HG03097 (cell line): ENCODE results near the gene PRTN3.
"Not testable (repeated sequence)": the region's sequence is repeated elsewhere in the genome, so short reads cannot be mapped to it uniquely, and the experiment has no call there.

ENCODE experiments used
- ATAC-seq: cut with Tn5 transposase; IDR thresholded peaks from one replicate; pipeline ENCODE4 v1.9.1; 2021; ENCODE audit not compliant: unreplicated experiment, low FRiP score

PRTN3 gene

GRCh38 chr19:814152-815078 lies 26.4 kb upstream of the PRTN3 start:
- no peak for ATAC-seq

- ATAC-seq, result no peak
Observed at GRCh38 chr19:815079-815774, 25.6 kb upstream of the PRTN3 start.

DNA sequence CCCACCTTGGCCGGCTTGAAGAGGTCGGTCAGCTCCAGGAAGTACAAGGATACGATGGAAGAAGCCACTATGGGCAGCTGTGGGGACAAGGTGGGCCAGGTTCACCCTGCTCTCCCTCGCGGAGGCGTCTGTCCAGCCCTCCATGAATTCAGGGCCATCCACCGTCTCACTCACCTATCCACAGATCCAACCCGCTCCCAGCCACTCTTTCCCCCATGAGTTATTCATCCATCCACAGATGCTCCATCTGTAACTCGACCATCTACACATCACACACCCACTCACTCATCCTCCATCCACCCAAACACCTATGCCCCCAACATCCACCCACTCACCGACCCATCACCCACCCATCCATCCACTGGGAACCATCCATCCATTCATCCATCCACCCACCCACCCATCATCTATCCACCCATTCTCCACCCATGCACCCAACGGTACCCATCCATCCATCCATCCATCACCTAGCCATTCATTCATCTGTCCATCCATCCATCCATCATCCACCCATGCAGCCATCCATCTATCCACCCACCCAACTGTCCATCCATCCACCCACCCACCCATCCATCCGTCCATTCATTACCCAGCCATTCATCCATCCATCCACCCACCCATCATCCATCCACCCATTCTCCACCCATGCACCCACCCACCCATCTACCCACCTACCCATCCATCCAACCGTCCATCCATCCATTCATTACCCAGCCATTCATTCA lies 24.9 kb upstream of the PRTN3 start:
- ATAC-seq, result no peak

GRCh38 chr19:816500-816857 lies 24.3 kb upstream of the PRTN3 start:
- no peak for ATAC-seq

GRCh38 chr19:820212-820611 lies 20.6 kb upstream of the PRTN3 start:
- ATAC-seq, result not testable (repeated sequence)

DNA sequence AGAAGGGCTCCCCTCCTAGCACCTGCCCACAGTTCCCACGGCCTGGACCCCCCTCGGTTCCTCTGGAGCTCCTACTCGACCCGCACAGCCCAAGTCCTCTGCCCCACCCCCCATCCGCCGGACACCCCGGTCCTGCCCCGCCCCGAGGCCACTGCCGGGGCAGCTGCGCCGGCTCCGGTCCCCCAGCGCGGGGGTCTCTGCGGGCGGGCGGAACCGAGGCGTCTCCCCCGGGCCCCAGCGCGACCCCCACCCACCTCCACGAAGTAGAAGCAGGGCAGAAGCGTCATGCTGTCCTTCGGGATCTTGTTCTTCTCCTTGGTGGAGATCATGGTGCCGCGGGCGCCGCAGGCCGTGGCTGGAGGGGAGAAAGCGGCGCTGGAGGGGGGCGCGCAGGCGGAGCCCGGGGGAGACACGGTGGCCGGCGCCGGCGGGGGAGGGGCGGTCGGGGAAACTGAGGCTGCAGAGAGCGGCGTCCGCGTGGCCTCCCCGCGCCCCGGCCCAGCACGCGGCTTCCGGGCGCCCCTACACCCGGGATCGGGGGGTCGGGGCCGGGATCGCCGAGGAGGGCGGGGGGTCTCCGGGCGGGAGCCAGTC lies 19.5 kb upstream of the PRTN3 start:
- ATAC-seq, result no peak

GRCh38 chr19:821825-822503 lies 18.8 kb upstream of the PRTN3 start, which contains the start of gene PLPPR3:
TSS of gene PLPPR3 (minus strand) at chr19:821955. CDS start at chr19:821559, 396 bp downstream.
- no peak for ATAC-seq

DNA sequence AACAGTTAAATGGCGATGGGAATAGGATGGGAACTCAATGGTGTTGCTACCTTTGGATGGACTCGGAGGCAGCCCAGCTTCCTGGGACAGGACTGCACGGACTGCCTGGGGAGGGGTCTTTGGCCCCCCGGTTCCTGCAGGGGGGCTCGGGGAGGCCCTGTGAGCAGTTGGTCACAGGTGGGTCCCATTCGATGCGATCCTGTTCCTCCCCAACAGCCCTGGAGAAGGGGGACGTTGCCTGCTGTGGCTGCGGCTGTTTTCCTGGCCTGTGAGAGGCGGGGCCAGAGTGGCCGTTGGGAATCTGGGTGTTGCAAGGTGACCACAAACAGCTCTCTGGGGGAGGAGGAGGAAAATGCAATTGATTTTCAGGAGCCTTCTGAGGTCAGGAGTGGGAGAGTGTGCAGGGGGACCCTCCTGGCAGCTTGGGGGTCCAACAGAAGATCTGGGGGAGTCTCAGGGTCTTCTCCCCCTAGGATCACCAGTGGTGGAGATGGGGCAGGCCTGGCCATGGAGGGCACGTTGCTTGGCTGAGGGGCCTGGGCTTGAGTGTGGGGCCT lies 17.2 kb upstream of the PRTN3 start:
- no peak for ATAC-seq

GRCh38 chr19:824885-825284 lies 15.9 kb upstream of the PRTN3 start:
- no peak for ATAC-seq

DNA sequence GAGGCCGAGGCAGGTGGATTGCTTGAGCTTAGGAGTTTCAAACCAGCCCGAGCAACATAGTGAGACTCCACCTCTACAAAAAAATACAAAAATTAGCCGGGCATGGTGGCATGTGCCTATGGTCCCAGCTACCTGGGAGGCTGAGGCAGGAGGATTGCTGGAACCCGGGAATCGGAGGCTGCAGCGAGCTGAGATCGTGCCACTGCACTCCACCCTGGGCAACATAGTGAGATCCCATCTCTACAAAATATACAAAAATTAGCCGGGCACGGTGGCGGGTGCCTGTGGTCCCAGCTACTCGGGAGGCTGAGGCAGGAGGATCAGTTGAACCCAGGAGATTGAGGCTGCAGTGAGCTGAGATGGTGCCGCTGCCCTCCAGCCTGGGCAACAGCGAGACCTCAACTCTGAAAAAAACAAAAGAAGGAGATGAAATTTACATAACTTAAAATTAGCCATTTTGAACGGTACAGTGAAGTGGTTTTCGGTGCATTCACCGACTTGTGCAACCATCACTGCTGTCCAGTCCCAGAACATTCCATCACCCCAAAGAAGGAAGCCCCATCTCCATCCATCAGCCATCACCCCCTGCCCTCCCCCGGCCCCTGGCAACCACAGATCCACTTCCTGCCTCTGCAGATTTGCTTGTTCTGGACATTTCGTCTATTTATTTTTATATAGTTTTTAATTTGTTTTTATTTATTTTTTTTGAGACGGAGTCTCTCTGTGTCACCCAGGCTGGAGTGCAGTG lies 14.7 kb upstream of the PRTN3 start:
- ATAC-seq, result no peak

- no peak for ATAC-seq
Observed at GRCh38 chr19:827314-827709, 13.5 kb upstream of the PRTN3 start.

GRCh38 chr19:827710-828321 lies 13.0 kb upstream of the PRTN3 start, which contains the start of gene AZU1:
TSS of gene AZU1 (plus strand) at chr19:827837. CDS start at chr19:827847, 10 bp downstream.
- ATAC-seq, result no peak

DNA sequence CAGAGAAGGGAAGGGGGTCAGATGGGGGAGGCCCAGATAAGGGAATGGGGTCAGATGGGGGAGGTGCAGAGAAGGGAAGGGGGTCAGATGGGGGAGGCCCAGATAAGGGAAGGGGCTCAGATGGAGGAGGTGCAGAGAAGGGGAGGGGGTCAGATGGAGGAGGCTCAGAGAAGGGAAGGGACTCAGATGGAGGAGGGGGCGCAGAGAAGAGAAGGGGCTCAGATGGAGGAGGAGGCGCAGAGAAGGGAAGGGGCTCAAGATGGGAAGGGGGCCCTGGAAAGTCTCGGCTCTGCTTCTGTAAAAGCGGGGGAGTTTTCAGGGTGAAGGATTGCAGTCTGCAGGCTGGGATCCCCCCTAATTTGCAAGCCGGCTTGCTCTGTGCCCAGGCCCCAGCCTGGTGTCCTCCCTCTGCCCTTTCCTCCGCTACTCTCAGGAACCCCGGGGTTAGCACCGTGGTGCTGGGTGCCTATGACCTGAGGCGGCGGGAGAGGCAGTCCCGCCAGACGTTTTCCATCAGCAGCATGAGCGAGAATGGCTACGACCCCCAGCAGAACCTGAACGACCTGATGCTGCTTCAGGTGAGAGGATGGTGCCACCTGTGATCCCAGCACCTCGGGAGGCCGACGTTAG lies 11.6 kb upstream of the PRTN3 start:
- no peak for ATAC-seq

DNA sequence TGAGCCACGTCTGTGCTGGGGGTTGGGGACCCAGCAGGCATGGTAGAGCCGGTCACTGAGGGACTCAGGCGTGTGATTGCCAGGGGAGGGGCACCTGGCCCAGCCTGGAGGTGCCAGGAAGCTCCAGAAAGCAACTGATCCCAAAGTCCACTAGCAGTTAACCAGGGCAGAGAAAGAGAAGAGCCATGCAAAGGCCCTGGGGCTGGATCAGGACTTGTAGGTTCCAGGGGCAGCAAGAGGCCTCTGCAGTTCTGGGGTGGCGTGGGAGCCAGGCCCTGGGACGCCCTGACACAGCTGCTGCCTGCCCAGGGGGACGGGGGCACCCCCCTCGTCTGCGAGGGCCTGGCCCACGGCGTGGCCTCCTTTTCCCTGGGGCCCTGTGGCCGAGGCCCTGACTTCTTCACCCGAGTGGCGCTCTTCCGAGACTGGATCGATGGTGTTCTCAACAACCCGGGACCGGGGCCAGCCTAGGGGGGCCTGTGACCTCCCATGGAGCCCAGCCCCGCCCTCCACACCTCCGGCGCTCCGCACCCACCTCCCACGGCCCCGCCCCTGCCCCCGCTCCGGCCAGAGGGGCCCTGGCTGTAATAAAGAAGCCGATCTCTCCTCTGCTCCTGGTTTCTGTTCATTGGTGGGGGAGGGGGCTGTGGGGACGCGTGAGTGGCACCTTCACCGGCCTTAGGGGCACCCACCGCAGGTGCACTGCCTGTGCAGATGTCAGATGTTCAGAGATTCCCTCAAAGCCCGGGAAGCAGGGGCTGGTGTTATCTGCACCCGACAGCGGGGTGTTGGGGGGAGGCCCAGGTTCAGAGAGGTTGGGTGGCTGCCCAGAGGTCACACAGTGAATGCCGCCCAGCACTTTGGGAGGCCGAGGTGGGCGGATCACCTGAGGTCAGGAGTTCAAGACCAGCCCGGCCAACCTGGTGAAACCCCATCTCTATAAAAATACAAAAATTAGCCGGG lies 9.1 kb upstream of the PRTN3 start:
- no peak for ATAC-seq

- no peak for ATAC-seq
Observed at GRCh38 chr19:834216-834615, 6.6 kb upstream of the PRTN3 start.

DNA sequence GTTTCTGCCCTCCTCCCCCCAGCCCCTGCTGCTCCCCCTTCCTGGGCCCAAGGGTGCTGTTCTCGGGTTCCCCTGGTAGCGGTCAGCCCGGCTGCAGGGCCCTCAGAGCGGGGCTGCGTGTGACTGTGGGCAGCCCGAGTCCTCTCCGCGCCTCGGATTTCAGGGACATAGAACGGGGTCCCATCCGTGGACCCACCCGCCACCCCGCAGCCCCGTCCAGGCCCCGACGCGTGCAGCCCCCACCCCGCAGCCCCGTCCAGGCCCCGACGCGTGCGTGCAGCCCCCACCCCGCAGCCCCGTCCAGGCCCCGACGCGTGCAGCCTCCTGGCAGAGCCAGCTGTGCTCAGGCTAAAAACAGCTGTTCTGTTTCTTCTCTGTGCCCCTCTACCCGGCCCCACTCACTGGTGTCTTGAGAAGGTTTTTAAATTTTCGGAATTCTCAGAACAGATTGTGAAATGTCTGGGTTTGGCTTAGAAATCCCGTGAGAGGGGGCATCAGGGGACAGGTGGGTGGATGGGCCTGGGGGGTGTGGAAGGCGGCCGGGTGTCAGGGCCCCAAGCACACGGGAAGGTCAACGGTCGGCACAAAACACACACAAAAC lies 5.5 kb upstream of the PRTN3 start:
- ATAC-seq, result no peak

GRCh38 chr19:842802-843179 lies 2.0 kb downstream of the PRTN3 start:
- ATAC-seq, result not testable (repeated sequence)
